Smooth muscle cell of the brain vasculature (primary cell): ENCODE data around the gene STK26.
"Not testable (repeated sequence)": the region's sequence is repeated elsewhere in the genome, so short reads cannot be mapped to it uniquely, and the experiment has no call there.

Experiments used
- DNase-seq: peaks from one replicate; pipeline ENCODE4 v3.0.0-alpha.2; 2012; ENCODE audit warnings: low read depth, low spot score

The STK26 gene

DNA sequence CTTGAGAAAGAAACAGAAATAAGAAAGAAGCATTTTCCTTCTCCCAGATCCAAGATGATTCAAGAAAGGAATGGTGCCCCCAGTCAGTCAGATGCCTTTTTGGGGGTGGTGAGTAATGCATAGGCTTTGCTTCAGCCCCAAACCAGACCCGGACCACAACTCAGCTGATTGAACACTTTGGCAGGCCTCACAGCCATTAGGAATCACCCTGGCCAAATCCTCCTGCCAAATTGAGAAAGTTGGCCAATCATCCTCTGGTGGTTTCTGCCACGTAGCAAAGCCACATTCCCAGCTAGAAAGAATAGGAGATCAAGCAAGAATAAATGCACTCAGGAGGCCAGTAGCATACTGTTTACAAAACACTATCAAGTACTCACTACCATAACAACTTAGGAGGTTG, 71.1 kb downstream of the STK26 start:
- DNase-seq, result no peak

DNA sequence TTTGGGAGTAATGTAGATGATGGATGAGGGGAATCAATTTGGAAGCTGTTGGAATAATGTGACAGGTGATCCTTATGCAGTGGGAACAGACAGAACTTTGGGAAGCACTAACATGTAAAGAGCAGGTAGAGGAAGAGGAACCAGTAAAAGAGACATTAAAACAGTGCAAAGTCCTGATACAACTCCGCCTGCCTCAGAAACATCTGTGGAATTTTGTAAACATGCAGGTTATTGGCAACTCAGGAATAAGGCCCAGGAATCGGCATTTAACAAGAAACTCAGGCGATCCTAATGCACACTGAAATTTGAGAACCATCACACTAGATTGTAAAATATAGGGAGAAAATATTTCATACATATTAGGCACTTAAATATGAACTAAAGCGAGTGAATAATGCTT, 75.6 kb downstream of the STK26 start:
- DNase-seq, result not testable (repeated sequence)

DNA sequence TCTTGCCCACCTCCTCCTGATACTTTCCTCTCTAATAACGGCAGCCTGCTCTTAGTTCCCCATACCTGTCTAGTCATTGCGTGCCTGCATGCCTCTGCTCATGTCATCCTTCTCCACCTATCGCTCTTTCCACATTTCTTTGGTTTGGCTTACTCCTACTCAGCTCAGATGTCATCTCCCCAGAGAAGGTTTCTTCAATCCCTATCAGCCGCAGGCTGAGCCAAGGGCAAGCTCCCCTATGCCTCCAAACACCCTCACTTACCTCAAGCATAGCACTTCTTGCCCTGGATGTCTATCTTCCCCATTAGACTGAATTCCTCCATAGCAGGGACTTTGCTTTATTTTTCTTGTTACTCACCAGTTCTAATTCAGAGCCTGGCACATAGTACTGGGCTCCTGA, 78.1 kb downstream of the STK26 start:
- DNase-seq, result no peak

DNA sequence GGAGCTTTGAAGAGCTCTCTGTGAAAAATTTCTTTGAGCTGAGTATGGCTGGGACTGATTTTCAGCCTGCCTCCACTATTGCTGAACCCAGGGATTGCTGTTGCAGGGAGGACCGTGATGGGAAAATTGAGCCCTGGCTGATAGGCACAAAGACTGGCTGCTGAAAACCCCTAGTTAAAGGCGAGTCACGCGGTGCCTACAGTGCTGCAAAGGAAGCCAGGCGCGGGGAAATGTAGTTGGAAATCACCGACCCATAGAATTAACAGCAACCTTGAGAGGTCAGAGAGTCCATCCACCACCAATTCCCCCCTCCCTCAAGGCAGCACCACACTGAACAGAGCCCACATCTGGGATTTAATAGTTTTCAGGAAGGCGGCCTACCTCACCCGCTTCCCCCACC, 78.7 kb downstream of the STK26 start:
- DNase-seq, result no peak

DNA sequence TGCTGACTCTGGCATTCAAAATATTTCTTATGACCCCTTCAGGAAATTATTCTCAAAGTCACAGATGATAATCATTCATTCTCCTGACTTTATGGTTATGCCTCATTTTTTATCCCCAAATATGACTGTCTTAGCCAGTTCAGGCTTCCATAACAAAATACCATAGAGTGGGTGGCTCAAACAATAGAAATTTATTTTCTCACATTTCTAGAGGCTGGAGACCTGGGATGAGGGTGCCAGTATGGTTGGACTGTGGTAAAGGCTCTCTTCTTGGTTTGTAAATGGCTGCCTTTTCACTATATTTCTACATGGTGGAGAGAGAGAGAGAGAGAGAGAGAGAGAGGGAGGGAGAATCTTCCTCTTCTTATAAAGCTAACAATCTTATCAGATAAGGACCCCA, 84.2 kb downstream of the STK26 start:
- DNase-seq, result no peak

DNA sequence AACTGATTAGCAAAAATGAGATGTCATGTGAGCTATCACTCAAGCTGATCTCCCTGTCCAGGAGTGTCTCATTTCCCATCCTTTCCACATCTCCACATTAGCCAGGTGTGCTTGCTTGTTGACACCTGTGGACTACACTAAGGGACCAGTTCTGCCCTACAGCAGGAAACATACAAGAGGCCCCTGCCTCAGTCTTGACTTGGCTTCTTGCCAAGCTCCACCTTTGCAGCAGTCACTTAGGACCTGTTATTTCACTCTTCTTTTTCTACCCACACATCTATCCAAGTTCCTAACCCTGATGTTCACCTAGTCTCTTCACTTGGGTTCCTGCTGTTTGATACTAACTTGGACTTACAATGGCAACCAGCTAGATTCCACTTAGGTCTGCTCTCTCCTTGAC, 91.5 kb downstream of the STK26 start:
- DNase-seq, result no peak

DNA sequence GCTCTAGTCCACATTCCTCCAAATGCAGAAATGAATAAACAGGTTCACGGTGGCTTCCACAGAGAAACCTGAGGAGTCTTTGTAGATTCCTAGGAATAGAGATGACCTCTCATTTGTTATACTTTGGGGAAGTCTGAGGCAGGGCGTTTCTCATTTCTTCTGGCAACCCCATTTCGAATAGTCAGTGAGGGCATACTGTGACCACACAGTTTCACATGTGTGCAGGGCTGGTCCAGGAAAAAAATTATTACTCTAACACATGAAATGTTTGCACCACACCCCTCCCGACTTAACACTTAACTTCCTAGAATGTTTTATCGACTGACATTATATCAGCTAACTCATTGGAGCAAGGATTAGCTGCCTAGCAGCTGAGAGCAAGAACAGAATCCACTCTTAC, 92.7 kb downstream of the STK26 start:
- no peak for DNase-seq

DNA sequence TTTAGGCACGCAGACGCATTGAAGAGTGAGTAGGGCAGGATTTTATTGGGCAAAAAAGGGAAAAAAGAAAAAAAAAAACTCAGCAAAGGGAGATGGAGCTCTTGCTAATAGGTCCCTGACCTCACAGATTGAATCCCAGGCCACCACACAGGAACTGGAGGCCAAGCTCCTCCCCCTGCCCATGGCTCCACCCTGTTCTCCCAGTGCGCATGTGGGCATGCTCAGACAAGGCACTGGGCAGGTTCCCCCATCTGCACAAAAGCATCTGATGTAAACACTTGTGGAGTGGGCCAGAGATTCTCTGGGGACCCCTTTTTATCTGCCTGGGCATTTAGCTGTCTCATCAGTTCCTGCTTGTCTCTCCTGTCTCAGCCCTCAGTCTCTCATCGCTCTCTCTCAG, 95.3 kb downstream of the STK26 start:
- no peak for DNase-seq

DNA sequence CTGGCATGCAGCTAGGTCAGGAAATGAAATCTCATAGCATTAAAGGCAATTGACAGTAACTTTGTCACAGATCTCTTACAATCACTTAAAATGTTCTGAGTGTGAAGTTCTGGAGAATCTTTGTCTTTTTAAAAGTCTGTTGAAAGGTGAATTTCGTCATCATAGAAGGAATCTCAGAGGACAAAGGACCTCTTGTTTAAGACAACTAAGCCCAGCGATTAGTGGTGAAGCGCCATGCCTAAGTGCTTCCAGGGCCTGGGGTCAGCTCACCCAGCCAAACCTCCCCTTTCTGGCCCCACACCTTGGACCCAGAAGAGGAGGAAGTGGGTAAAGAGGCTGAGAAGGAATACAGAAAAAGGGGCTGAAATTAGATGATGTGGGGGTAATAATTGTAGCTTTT, 96.2 kb downstream of the STK26 start:
- no peak for DNase-seq

DNA sequence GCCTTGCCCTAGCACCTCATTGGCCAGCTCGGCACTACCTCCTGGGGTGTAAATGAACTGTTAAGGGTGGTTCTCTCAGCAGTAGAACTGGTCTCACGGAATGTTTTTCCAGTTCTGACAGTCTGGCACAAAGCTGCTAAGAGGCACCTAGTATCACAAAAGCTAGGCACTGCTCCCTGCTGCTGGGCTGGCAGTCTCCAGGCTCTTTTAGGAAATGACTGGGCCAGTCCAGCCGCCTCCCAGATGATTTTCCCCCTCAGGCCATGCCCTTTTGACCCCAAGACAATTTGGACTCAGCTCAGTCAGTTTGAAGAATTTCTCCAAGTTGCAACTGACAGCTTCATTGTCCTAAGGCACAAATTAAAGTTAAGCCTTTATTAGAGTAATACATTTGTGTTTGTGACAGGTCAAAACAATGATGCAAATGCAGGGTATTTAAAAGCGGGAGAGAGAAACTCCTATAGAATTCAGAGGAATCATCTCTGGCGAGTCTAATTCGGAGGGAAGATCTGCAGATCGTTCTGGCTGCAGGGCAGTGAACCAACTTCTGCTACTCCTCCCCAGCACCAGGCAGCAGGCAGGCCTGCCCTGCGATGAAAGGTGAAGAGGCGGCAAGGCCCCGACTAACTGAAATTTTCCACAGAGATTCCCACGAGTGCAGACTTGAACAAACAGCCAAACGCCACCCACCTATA, 96.9 kb downstream of the STK26 start:
- no peak for DNase-seq

DNA sequence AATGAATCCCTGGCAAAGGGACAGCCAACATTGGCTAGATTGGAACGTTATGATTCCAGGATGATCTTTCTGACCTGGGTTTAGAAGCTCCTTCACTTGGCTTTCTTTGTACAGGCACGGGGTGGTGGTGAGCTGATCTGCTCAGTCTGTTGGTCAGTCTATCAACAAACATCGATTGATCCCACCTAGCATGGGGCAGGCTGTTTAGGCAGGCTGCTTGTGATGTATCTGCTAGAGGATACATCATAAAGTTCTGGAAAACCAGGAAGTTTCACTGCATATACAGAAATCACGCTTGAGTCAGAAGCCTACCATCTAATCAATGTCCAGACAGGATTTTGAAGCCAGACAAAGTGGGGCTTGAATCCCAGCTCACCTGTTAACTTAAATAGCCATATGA, 97.8 kb downstream of the STK26 start:
- no peak for DNase-seq
